NCI-H2171 (cell line): ENCODE measurements around the gene ABCF2.

ENCODE experiments used
- DNase-seq: peaks from one replicate; lab custom pipeline; 2025; lab: John Stamatoyannopoulos, UW

Gene ABCF2

DNA sequence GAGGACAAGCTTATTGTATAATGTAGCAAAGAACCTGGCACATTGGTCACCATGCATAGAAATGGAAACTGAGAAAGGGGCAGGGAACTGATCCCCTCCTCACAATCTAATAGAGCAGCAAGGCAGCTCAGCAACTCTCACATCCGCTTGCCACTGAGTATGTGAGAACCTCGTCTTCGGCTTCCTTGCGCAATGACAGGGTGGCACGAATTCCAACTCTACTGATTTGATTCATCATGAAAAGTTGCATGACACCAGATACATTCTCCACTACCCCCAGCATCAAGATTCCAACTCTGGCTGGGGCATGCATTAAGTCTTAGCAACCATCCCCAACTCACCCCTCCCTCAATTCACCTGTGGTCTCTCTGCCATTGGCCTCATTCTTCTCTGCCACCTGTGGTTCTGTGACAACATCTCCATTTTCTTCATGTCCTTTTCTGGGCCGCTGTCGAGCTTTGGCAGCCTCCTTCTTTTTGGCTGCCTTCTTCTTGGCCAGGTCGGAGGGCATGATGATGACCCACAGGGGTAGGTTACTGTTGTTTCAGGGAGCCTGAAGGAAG lies 976 bp downstream of the ABCF2 start:
- no peak for DNase-seq

DNA sequence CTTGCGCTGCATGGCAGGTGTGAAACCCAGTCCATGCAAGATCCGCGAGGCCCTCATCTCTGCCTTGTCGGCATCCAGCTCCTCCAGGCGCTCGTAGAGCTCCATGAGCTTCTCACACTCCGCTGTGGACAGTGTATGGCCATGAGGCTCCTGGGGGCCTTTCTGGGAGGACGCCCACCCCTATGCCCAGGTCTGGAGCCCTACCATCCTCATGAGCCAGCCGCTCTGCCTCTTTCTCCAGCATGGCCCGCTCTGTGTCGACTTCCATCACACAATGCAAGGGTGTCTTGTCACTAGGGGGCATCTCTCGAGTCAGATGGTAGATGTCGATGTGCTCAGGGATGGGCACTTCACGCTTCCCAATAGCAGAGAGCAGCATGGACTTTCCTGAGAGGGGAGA lies 3.3 kb downstream of the ABCF2 start:
- DNase-seq = no peak

DNA sequence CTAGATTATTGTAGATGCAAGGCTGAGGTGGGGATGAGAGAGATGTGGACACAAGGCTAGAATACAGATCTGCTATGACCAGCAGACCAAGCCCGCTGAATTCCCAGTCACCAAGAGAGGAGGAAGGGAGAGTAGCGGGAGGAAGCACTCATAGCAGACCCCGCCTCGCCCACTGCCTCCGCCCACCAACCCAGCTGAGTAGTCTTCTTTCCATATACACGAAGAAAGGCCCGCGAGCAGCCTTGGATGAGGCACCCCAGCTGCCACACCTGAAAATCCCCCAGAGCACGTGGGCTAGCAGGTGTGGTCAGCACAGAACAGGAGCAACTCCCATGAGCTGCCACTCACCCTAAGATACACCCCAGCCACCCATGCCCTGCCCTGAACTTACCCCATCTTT lies 8.8 kb downstream of the ABCF2 start:
- DNase-seq = no peak

DNA sequence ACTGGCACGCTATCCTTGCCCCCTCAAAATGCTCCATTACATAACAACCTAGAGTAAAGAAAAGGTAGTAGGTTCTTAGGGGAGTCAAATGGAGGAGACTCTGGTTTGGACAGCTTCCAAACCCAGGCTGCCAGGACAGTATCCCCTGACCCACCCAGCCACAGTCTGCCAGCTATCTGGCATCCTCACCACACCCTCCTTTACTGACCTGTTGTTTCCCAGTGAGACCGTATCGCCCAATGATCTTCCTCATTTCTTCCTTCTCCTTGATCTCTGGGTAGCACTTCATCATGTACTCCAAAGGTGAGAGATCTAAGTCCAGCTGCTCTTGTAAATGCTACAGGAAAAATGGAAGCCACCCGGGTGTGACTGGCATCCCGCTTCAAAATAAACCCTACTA lies 11.6 kb downstream of the ABCF2 start:
- DNase-seq = no peak

DNA sequence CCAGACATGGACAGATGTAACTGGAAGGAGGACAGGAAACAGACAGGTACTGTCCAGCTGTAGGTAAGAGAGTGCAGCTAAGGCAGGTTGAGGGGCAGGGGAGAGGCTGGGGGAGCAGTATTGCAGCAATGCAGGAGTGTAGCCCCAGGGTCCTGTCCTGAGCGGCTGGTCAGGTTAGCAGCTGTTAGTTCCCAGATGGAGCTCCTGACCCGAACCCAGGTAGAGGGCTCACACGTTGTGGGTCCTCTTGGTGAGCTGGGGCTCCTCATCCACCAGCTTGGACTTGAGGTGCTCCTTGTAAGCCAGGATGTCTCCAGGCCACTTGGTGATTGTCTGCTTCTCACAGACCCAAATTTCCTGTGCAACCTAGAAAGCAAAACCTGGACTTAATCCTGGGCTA lies 13.2 kb downstream of the ABCF2 start:
- DNase-seq = no peak

DNA sequence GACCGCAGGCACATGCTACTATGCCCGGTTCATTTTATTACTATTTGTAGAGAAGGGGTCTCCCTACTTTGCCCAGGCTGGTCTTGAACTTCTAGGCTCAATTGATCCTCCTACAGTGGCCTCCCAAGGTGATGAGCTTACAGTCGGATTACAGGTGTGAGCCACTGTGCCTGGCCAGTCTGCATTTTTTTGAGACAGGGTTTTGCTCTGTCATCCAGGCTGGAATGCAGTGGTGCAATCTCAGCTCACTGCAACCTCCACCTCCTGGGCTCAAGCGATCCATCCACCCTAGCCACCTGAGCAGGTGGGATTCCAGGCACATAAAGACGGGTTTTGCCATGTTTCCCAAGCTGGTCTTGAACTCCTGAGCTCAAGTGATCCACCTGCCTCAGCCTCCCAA lies 14.4 kb downstream of the ABCF2 start:
- no peak for DNase-seq

DNA sequence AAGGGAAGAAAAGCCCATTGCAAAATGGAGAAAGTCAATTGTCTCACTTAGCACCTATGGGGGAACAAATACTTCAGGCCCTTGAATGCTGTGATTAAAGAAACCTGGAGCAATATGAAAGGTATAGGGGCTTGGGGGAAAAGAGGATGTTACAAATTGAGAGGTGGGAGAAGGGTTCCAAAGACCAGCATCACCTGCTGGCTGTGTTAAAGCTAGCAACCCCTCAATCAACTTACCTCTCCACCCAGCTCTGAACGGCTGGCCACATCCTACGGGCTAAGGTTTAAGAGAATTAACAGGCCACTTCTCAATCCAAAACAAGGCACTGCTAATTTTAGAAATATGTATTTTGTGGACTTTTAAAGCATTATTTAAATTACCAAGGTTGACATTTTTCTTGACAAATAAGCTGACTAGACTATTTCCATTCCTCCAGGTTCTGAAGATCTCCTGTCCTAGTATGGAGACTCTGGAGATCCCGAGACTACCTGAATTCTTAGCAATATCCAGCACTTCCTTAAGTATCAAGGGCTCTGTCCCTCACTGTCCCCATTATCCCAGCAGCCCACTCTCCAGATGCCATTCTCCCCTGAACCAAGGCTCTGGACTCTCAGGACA lies 15.7 kb downstream of the ABCF2 start:
- no peak for DNase-seq

DNA sequence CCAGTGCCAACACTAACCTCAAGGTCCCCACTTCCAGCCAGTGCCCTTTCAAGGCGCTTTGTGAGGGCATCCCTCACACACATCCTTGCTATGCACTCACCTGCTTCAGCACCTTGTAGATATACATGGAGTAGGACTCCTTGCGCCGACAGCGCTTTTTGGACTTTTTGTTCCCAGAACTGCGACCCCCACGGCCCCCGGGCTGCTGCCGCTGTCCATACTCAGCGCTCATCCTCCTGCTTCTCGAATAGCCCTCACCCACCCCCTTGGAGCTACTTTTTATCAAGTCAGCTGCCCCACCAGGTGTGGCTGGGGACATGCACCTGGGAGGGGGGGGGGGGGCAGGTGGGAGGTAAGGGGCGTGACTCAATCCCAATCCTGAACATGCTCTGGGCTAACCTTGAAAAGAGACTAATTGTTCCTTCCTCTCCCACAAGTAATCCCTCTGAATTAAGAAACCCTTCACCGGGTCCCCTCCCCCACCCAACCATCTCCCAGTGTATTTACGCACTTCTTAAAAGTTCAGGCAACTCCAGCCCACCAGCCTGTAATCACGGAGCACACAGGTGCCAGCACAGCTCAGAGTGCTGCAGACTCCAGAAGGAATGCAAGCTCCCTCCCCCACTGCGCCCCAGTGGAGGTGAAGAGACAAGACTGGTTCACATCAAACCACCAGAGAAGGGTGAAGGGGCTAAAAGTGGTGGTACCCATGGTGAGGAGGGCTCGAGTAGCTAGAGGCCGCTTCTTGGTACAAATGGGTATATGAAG lies 16.7 kb downstream of the ABCF2 start, which contains the start of gene H2BK1:
Gene H2BK1, minus strand, starts transcription at position 402 of the 768 bp plus-strand sequence. Its CDS starts 170 bp downstream, at position 232.
- DNase-seq = no peak

DNA sequence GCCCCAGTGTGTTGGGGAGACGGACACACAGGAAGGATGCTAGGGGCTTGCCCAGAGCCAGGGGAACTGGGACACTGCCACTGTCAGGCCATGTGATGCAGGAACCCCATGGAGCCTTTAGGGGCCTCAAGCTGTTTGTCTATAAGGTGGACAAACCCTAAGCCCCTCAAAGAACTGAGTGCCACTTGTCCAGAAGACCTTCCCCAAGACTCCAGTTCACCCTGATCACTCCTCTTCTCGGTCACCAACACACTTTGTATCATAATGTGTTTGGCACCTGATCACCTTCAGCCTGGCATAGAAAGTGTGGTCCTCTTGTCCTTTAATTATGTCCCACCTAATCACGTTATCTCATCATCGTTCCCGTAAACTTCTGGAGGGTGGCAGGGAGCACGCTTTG lies 17.4 kb downstream of the ABCF2 start:
- no peak for DNase-seq

DNA sequence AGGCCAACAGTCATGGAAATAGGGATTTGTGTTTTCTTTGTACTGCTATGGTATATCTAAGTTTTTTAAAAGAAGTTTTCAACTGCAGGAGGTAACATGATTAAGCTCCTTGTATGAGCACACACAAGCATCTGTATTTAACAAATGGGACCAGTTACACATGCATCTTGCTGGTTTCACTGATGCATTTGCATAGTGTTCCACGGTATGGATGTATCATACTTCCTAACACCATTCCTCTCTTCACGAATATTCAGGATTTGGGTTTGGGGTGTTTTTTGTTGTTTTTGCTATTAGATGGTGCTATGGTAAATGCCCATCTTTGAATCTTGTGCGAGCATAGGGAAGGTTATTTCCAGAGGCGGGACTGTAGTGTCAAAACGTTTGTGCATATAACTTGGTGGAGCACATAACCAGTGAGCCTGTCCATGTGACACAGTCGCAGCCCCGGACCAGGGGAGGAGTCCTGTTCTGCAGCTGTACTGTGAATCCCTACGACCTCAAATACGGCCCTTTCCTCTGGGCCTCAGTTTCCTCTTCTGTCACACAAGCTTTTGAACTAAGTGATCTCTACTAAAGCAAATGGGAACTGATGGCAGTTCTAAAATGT lies 18.6 kb downstream of the ABCF2 start:
- no peak for DNase-seq

DNA sequence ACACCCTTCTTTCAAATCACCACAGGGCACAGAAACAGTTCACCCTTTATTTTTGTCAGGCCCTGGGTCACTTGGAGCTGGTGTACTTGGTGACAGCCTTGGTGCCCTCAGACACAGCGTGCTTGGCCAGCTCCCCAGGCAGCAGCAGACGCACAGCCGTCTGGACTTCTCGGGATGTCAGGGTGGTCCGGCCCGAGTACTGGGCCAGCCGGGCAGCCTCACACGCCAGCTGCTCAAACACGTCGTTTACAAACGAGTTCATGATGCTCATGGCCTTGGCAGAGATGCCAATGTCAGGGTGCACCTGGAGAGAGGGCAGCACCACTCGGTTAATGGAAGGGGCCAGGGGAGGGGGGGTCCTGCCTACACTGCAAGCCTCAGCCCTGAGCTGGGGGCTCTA lies 19.2 kb downstream of the ABCF2 start:
- no peak for DNase-seq

DNA sequence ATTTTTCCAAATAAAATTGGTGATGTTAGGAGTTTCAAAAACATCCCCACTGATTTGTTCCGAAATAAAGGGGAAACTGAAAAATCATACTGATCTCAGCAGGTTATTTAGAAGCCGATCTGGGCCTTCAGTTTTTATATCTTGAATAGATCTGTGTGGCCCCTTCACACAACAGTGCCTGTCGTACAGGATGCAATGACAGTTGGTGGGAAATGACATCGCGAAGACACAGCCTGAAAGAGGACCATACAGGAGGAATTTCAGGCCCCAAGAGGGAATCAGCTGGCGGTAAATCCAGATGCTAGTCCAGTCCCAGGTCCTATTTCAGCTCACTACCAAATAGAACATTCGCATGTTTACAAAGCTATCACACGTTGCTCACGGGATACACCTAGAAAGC lies 19.7 kb downstream of the ABCF2 start:
- no peak for DNase-seq

DNA sequence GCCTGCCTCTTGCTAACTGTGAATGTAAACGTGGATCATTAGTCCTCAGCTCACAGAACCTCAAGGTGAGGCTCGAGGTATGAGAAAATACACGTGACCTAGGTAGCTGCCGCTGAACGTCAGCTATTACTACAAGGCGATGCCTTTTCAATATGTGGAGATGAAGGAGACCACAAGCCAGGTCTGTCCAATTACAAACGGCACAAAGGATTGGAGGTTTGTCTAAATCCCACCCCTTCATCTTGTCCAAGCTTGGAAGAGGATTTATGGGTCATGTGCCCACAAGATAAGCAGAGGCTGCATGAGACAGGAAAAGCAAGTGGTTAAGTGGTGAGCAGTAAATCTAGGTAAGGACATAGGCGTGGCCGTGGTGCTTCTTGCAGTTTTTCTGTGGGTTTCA lies 20.1 kb downstream of the ABCF2 start:
- no peak for DNase-seq

DNA sequence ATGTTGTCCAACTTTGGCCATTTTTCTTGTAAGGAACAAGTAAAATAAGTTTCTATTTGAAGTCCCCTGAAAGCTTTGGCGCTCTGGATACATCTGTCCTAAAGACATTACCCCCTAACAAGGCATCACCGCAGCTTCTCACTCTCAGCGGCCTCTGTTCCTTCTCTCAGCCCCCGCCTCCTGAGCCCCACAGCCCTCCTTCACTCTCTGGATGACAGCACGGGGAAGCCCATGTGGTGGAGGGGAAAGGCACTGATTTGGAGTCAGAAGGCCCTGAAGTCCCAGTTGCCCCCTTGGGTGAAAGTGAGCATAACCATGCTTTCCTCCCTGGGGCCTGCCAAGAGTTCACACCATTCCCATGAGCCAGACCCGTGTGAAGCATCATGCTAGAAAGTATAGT lies 21.3 kb downstream of the ABCF2 start:
- DNase-seq = no peak

DNA sequence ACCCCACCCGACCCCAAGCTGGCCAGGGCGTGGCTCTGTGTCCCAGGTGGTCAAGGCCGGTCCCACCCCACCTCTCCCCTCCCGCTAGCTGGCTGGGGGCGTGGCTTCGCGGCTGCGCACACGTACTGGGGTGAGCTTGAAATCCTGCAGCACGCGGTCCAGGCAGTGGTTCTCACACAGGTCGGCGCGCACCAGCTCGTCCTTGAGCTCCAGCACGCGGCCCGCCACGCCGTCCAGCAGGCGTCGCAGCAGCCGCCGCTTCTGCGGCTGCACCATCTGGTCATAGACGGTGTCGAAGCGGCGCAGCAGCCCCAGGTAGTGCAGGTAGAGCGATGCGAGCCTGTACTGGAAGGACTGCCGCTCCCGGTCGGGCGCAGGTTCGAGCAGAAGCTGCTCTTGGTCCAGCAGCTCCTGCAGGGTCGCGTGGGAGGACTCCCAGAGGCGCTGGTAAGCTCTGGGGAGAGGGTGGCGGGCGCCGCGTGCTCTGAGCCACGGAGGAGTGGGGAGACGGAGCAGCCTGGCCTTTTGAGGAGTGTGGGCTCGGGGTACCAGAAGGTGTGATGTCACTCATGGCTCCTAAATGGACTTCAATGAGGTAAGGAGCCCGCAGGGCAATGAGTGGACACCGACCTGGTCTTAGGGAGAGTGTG lies 22.5 kb downstream of the ABCF2 start:
- DNase-seq = no peak

DNA sequence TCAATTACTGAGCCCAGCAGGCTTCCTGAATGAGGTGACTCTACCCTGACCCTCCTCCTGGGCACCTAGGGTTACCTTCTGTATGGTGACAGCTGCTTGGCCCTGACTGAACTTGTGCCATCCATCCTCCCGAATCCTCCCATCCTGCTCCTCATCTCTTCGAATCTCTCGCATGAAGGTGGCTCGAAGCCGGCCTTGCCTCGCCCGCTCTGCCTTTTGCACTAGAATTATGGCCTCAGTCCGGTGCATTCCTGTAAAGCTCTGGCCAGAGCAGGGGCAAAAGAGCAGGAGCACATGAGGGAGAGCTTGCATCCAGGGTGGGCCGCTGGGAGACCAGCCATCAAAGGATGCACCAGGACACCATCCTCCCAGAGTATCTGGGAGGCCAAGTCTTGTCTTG lies 24.2 kb downstream of the ABCF2 start:
- DNase-seq = no peak

DNA sequence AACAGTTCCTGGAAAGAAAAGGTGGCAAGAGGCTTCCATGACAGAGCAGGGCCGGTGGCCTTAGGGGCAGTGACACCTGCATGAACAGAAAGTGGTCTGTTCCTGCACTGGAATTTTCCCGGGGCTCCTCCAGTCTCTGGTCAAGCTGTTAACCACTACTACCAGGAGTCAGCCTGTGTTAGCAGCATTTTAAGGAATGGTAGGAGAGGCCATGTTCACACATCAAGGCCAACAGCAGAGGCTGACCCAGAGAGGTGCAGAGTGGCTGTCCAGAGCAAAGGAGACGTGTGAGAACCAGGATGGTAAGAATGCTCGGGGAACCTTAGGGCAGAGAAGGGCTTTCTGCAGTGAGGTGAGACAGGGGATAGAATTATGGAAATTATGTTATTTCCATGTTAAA lies 25.3 kb downstream of the ABCF2 start:
- no peak for DNase-seq

DNA sequence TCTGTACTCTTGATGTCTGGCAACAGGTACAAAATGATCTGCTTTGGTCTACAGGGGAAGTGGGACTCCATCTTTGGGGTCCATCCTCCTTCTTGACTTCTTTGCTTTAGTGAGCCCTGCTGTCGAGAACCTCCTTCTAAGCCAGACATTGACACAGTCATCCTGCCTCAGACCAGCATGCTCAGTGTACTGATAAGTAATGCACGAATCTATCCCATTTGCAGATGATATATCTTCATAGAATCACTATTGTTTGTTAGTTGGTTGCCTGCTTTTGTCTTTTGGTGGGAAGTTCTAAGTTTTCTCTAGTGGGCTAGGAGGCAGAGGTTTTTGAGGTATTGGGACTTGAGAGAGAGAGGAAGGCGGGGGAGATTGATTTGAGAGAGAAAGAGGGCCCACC lies 25.7 kb downstream of the ABCF2 start:
- DNase-seq = no peak

DNA sequence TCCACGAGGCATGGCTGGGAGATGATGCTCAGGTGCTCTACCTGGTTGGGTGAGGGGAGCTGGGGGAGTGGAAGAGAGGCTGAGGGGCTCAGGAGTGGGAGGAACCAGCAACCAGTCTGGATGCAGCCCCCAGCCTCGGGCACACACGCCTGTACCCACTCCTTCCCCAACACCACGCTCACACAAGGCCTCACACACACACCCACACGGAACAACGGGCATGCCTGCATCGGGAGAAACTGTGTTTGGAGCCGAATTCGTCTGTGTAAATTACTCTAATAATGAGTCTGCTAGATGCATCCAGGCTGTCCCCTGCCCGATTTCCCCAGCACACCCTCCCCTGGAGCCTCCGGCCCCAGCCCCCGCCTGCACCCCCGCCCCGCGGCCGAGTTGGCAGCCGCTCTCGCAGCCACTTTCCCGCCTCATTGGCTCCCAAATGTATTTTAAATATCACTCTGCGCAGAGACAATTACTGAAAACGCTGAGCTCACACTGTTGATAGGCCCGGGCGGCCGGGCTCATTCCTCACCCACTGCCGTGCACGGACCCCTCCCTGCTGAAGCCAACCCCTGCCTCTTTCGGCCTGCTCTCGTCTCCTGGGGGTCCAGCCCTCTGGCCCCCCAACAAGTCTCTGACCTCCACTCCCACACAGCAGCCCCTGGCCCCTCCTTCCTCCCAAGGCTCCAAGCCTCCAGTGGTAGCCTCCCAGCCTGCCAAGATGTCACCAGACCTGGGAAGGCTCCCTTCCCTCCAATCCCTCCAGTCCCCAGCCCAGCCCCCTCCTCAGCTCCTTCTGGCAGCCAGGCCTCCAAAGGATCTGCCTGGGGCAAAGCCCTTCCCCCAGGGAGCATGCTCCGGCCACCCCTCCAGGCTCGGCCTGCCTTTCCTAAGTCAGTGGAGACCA lies 27.8 kb downstream of the ABCF2 start:
- no peak for DNase-seq

DNA sequence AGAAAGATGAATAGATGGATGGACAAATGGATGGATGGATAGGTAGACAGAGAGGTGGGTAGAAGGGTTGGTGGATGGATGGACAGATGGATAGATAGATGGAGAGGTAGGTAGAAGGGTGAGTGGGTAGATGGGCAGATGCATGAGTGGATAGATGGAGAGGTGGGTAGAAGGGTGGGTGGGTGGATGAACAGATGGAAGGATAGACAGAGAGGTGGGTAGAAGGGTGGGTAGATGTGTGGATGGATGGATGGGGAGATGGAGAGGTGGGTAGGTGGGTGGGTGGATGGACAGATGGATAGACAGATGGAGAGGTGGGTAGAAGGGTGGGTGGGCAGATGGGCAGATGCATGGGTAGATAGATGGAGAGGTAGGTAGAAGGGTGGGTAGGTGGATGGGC lies 29.1 kb downstream of the ABCF2 start:
- DNase-seq = no peak

DNA sequence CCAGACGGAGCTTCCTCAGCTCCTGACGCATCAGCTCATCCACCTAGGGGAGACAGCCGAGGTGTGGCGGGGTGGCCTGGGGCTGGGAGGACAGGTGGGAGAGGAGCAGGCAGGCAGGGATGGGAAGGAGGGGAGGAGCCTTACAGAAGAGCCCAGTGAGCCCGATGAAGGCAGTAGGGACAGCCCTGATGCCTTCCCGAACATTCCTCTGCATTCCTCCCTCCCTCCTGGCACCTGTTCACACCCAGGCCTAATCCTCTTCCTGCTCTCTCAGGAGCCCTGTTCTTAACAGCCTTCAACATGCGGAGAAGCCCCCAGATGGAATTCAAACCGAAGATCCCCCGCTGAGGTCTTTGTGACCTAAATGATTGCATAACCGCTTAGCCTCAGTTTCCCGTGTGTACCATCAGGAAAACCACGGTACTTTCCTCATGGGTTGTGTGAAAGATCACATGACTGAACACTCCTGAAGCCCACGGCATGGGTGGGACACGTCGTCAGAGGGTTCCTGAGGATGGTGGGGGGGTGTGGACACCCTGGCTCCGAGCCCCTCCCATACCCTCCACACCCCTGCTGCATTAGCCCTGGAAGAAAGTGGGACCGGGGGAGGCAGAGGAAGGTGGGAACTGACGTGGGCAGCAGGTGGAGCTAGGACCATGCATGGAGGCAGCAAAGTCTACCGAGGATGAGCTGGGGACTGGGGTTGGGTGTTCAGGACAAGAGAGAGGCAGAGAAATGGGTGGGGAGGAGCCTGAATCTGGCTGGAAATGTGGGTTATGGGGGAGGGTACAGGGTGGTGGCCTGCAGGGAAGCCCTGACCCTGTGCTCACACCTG lies 31.2 kb downstream of the ABCF2 start:
- DNase-seq = no peak
